ENCODE data around the gene IFNLR1. TPM values are rescaled to one million over a fixed set of nuclear protein-coding genes. Genes with fewer than 3 reads are reported as not detected.

The IFNLR1 gene
- total RNA-seq, 2 experiments from 2014 or later: 29.4 to 30.5 TPM

GRCh38 chr1:24177161-24177560, 9.9 kb downstream of the IFNLR1 start:
- CTCF ChIA-PET (ENCODE audit: unreplicated experiment): no interaction called here
- POLR2A ChIA-PET: no interaction called here

GRCh38 chr1:24175033-24175755, 11.9 kb downstream of the IFNLR1 start:
- TF ChIP-seq CTCF (conservative IDR thresholded peaks at IDR 0.05; ENCODE audit: low read length) (no peak), EZH2phosphoT487 (IDR thresholded peaks at IDR 0.05; ENCODE audit: borderline replicate concordance, low read depth, low read length) (no peak)
- no peak overlapping the region for H3K4me3 ChIP-seq (ENCODE audit: low read depth, low read length, poor library complexity, severe bottlenecking)
- DNase-seq (ENCODE audit: low spot score): no peak
- BruUV-seq (replicated peaks): no TSS peak
- intact Hi-C loops (cut with micrococcal nuclease; ENCODE audit: unreplicated experiment): no loop called here
- no peak overlapping the region for H3K27ac ChIP-seq (ENCODE audit: low read depth, low read length, poor library complexity, severe bottlenecking)
- ChIA-PET CTCF (ENCODE audit: unreplicated experiment) (no interaction called here), POLR2A (no interaction called here)
- H3K36me3 ChIP-seq (ENCODE audit: insufficient read depth, low read length): peaks cover 94% of the 10 kb centered on the region
- peaks cover 91% of the 10 kb centered on the region for H3K79me2 ChIP-seq (ENCODE audit: insufficient read depth, low read depth, low read length)
- peaks cover 7% of the 10 kb centered on the region for H3K4me1 ChIP-seq (ENCODE audit: insufficient read depth, low read length, poor library complexity, severe bottlenecking)
- no peak overlapping the region for H2AFZ ChIP-seq (ENCODE audit: low read length)
- no peaks in the 10 kb centered on the region for H3K9me3 ChIP-seq (ENCODE audit: low read length)
- H4K20me1 ChIP-seq (ENCODE audit: insufficient read depth, low read length): no peaks in the 10 kb centered on the region; the same call in 1 of the 2 replicates
- no peaks in the 10 kb centered on the region for H3K9me2 ChIP-seq (ENCODE audit: insufficient read depth, low read length)
- no peak overlapping the region for H3K4me2 ChIP-seq (ENCODE audit: low read length)

More at GRCh38 chr1:24177161-24177560, 9.9 kb downstream of the IFNLR1 start:
- no peak for DNase-seq (ENCODE audit: low spot score)
- intact Hi-C loops (cut with micrococcal nuclease; ENCODE audit: unreplicated experiment): no loop called here
- Histone ChIP-seq H4K20me1 (ENCODE audit: insufficient read depth, low read length) (no peaks in the 10 kb centered on the region; the same call in 1 of the 2 replicates), H3K4me1 (ENCODE audit: insufficient read depth, low read length, poor library complexity, severe bottlenecking) (peaks cover 7% of the 10 kb centered on the region), H3K79me2 (ENCODE audit: insufficient read depth, low read depth, low read length) (peaks cover 93% of the 10 kb centered on the region), H3K27ac (ENCODE audit: low read depth, low read length, poor library complexity, severe bottlenecking) (no peak overlapping the region), H3K4me3 (ENCODE audit: low read depth, low read length, poor library complexity, severe bottlenecking) (no peak overlapping the region), H3K36me3 (ENCODE audit: insufficient read depth, low read length) (peaks cover 95% of the 10 kb centered on the region), H2AFZ (ENCODE audit: low read length) (no peak overlapping the region), H3K9me3 (ENCODE audit: low read length) (no peaks in the 10 kb centered on the region), H3K4me2 (ENCODE audit: low read length) (no peak overlapping the region), H3K9me2 (ENCODE audit: insufficient read depth, low read length) (no peaks in the 10 kb centered on the region)
- TSS peak; percentile 8 for BruUV-seq (replicated peaks)
- no peak for TF ChIP-seq EZH2phosphoT487 (IDR thresholded peaks at IDR 0.05; ENCODE audit: borderline replicate concordance, low read depth, low read length)
- TF ChIP-seq CTCF (conservative IDR thresholded peaks at IDR 0.05; ENCODE audit: low read length): no peak

Measured in OCI-LY7 (cell line).